ENCODE results near the gene FKBP3.

FKBP3 gene

GRCh38 chr14:45120096-45120495 lies 14.2 kb downstream of the FKBP3 start:
- TF ChIP-seq POLR2AphosphoS5 (IDR thresholded peaks at IDR 0.05; ENCODE audit: low read depth, low read length): no peak
- no peak for TF ChIP-seq SIN3A (IDR thresholded peaks at IDR 0.05; ENCODE audit: borderline replicate concordance, insufficient read depth, low read length)
- TF ChIP-seq FOXP2 (optimal IDR thresholded peaks at IDR 0.05; ENCODE audit: borderline replicate concordance, extremely low read depth, extremely low read length, insufficient read depth): no peak
- TF ChIP-seq TAF1 (IDR thresholded peaks at IDR 0.05; ENCODE audit: borderline replicate concordance, insufficient read depth, low read length): no peak
- TF ChIP-seq REST (IDR thresholded peaks at IDR 0.05; ENCODE audit: insufficient read depth in 1 of 2, low read depth in 2 of 2, low read length in 2 of 2): no peak

DNA sequence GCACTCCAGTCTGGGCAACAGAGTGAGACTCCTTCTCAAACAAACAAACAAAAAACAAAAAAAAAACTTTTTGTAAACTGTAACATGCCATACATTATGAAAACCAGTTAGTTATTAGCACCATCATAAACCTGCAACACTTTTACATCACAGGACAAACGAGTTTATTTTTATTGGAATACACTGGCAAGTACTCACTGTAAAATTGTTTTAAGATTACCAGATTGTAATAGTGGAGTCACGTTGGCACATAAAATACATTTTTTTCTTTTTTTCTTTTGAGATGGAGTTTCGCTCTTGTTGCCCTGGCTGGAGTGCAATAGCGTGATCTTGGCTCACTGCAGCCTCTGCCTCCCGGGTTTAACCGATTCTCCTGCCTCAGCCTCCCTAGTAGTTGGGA lies 15.7 kb downstream of the FKBP3 start:
- TF ChIP-seq TAF1 (IDR thresholded peaks at IDR 0.05; ENCODE audit: borderline replicate concordance, insufficient read depth, low read length) (no peak), POLR2AphosphoS5 (IDR thresholded peaks at IDR 0.05; ENCODE audit: low read depth, low read length) (no peak), SIN3A (IDR thresholded peaks at IDR 0.05; ENCODE audit: borderline replicate concordance, insufficient read depth, low read length) (no peak)

- TF ChIP-seq REST (IDR thresholded peaks at IDR 0.05; ENCODE audit: insufficient read depth in 1 of 2, low read depth in 2 of 2, low read length in 2 of 2) (no peak), SIN3A (IDR thresholded peaks at IDR 0.05; ENCODE audit: borderline replicate concordance, insufficient read depth, low read length) (no peak), POLR2AphosphoS5 (IDR thresholded peaks at IDR 0.05; ENCODE audit: low read depth, low read length) (no peak), FOXP2 (optimal IDR thresholded peaks at IDR 0.05; ENCODE audit: borderline replicate concordance, extremely low read depth, extremely low read length, insufficient read depth) (no peak), TAF1 (IDR thresholded peaks at IDR 0.05; ENCODE audit: borderline replicate concordance, insufficient read depth, low read length) (no peak)
Measured at GRCh38 chr14:45114327-45114726, 20.0 kb downstream of the FKBP3 start.

DNA sequence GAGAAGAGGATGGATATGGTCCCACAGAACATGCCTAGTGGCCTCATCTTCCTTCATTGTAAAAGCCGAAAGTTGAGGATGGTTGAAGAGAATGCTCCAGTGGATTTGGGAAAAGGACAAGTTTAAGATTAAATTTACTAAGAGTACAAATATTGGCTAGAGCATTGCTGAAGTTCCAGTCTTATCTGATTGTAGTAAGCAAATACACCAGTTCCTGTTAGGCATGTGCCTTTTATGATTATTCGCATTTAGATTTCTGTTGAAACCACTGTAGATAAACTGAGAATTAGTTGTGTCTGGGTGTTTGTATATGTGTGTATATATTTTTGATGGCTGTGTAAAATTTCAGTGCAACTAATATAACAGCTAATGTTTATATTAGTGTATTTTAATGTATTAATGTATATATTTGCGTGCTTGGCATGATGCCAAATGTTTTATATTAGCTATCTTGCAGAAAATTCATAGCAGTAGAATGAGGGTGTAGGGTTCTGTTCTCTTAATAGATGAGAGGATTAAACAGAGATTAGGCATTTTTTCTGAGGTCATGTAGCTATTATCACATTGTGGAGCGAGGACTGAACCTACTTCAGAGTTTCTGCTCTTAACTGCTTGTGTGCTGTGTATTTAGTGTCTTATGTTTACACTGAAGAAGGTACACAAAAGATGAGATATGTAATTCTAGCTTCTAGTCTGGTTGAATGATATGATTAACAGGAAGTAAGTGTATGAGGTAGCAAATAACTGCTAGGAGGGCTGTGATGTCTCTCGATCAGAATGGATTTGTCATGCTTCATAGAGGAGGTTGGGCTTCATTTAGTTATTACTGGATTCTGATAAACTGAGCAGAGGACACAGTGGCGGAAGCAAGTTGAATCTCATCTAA lies 21.1 kb downstream of the FKBP3 start:
- TF ChIP-seq REST (IDR thresholded peaks at IDR 0.05; ENCODE audit: insufficient read depth in 1 of 2, low read depth in 2 of 2, low read length in 2 of 2) (no peak), TAF1 (IDR thresholded peaks at IDR 0.05; ENCODE audit: borderline replicate concordance, insufficient read depth, low read length) (no peak), FOXP2 (optimal IDR thresholded peaks at IDR 0.05; ENCODE audit: borderline replicate concordance, extremely low read depth, extremely low read length, insufficient read depth) (no peak), POLR2AphosphoS5 (IDR thresholded peaks at IDR 0.05; ENCODE audit: low read depth, low read length) (no peak), SIN3A (IDR thresholded peaks at IDR 0.05; ENCODE audit: borderline replicate concordance, insufficient read depth, low read length) (no peak)

DNA sequence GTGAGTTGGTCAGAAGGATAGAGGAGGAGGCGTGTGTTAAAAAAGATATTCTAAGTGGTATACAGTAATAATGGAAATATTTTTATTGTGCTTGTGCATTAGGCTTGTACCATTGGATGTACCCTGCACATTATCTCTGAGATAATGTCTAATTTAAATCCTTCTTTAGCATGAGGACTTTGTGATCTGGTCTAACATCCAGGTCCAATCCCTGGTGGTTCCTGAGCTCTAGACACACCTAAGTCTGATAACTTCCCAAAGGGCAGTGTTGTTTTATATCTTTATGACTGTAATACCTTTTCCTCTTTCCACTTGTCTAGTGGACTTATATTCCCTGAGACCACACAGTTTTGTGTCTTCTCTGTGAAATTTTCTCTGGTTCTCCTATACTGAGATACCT lies 29.7 kb downstream of the FKBP3 start:
- TF ChIP-seq FOXP2 (optimal IDR thresholded peaks at IDR 0.05; ENCODE audit: borderline replicate concordance, extremely low read depth, extremely low read length, insufficient read depth) (no peak), REST (IDR thresholded peaks at IDR 0.05; ENCODE audit: insufficient read depth in 1 of 2, low read depth in 2 of 2, low read length in 2 of 2) (no peak), POLR2AphosphoS5 (IDR thresholded peaks at IDR 0.05; ENCODE audit: low read depth, low read length) (no peak), TAF1 (IDR thresholded peaks at IDR 0.05; ENCODE audit: borderline replicate concordance, insufficient read depth, low read length) (no peak), SIN3A (IDR thresholded peaks at IDR 0.05; ENCODE audit: borderline replicate concordance, insufficient read depth, low read length) (no peak)

All from PFSK-1 (cell line).